Measurements from ENCODE around the gene IP6K1. TPM values are rescaled to one million over a fixed set of nuclear protein-coding genes. Genes with fewer than 3 reads are reported as not detected.
A peak's percentile ranks its signal among the peaks of the same experiment; 100 is the strongest.
"Not testable (repeated sequence)": the region's sequence is repeated elsewhere in the genome, so short reads cannot be mapped to it uniquely, and the experiment has no call there.

IP6K1 gene
- total RNA-seq, 2 experiments from 2014 or later: 33.3 to 36.0 TPM

GRCh38 chr3:49779358-49780079, 6.8 kb downstream of the IP6K1 start:
- peaks cover 28% of the 10 kb centered on the region for H3K36me3 ChIP-seq (ENCODE audit: insufficient read depth, low read length)
- no peaks in the 10 kb centered on the region for H3K27me3 Mint-ChIP-seq
- no peak for ATAC-seq (ENCODE audit: poor library complexity)
- H3K4me1 ChIP-seq (ENCODE audit: insufficient read depth, low read length): peaks cover 46% of the 10 kb centered on the region
- TF ChIP-seq CTCF (IDR thresholded peaks at IDR 0.05): no peak
- H3K4me3 Mint-ChIP-seq: no peak overlapping the region
- H3K27ac ChIP-seq (ENCODE audit: low read depth in 1 of 2, low read length in 2 of 2): no peak overlapping the region
- peaks cover 55% of the 10 kb centered on the region for H3K36me3 Mint-ChIP-seq (ENCODE audit: low read depth)
- POLR2A ChIA-PET: interaction anchor here (0.6 kb wide), 1 partner anchor 55 kb away, joined by 3 read pairs; the partner anchor contains the start of gene GMPPB
- peaks cover 53% of the 10 kb centered on the region for H3K4me1 Mint-ChIP-seq (ENCODE audit: low read depth)
- no peak overlapping the region for H3K4me3 ChIP-seq (ENCODE audit: low read length)
- CTCF ChIA-PET: interaction anchor here (1.5 kb wide), 1 partner anchor 23 kb away, joined by 4 read pairs; the partner anchor contains the start of gene INKA1
- peak overlapping the region; percentile 3 for H3K27ac Mint-ChIP-seq
- no peaks in the 10 kb centered on the region for H3K9me3 Mint-ChIP-seq
- DNase-seq: no peak
- H3K9me3 ChIP-seq (ENCODE audit: control insufficient read depth in 1 of 2, insufficient read depth in 1 of 2, low read length in 2 of 2): no peaks in the 10 kb centered on the region
- intact Hi-C loops (cut with DNase I, micrococcal nuclease): no loop called here
- no peaks in the 10 kb centered on the region for H3K27me3 ChIP-seq (ENCODE audit: control insufficient read depth in 1 of 2, insufficient read depth in 2 of 2, low read length in 2 of 2)

DNA sequence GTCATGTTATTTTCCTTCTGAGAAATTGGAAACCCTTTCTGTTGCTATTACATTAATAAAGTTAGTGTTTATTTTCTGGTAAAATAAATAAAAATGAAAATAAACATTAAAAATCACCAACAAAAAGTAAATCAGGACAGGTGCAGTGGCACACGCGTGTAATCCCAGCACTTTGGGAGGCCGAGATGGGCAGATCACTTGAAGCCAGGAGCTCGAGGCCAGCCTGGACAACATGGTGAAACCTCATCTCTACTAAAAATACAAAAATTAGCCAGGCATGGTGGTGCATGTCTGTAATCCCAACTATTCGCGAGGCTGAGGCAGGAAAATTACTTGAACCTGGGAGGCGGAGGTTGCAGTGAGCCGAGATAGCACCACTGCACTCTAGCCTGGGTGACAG, 10.2 kb downstream of the IP6K1 start:
- H3K4me3 ChIP-seq (ENCODE audit: low read length); H3K4me3 Mint-ChIP-seq; DNase-seq; H3K9me3 Mint-ChIP-seq; H3K27me3 ChIP-seq (ENCODE audit: control insufficient read depth in 1 of 2, insufficient read depth in 2 of 2, low read length in 2 of 2); H3K27me3 Mint-ChIP-seq; H3K27ac ChIP-seq (ENCODE audit: low read depth in 1 of 2, low read length in 2 of 2); POLR2A ChIA-PET; CTCF ChIA-PET; intact Hi-C loops (cut with DNase I, micrococcal nuclease); H3K9me3 ChIP-seq (ENCODE audit: control insufficient read depth in 1 of 2, insufficient read depth in 1 of 2, low read length in 2 of 2); H3K27ac Mint-ChIP-seq; ATAC-seq (ENCODE audit: poor library complexity): not testable (repeated sequence)
- peaks cover 22% of the 10 kb centered on the region for H3K4me1 ChIP-seq (ENCODE audit: insufficient read depth, low read length)
- H3K36me3 ChIP-seq (ENCODE audit: insufficient read depth, low read length): peaks cover 17% of the 10 kb centered on the region
- Mint-ChIP-seq H3K4me1 (ENCODE audit: low read depth) (peaks cover 54% of the 10 kb centered on the region), H3K36me3 (ENCODE audit: low read depth) (peaks cover 43% of the 10 kb centered on the region)

DNA sequence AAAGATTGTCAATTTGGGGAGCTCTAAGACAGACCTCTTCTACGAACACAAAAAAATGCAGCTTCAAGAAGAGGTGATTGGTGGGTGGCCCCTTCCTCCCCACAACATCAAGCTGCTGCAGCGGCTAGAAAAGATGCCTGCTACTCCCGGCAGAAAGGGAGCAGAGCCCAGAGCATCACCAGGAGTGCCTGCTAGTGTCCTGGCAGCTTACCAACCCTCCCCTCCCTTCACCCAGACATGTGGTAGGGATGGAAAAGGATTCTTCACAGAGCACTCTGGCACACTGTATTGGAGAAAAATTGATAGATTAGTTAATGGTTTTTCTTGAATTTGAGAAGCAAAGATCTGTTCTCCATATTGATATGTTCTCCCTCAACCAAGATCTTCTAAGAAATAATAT, 10.8 kb downstream of the IP6K1 start:
- DNase-seq (no peak), ATAC-seq (ENCODE audit: poor library complexity) (no peak)
- Histone ChIP-seq H3K4me1 (ENCODE audit: insufficient read depth, low read length) (peaks cover 16% of the 10 kb centered on the region), H3K36me3 (ENCODE audit: insufficient read depth, low read length) (peaks cover 14% of the 10 kb centered on the region), H3K4me3 (ENCODE audit: low read length) (no peak overlapping the region), H3K27ac (ENCODE audit: low read depth in 1 of 2, low read length in 2 of 2) (no peak overlapping the region), H3K9me3 (ENCODE audit: control insufficient read depth in 1 of 2, insufficient read depth in 1 of 2, low read length in 2 of 2) (no peaks in the 10 kb centered on the region), H3K27me3 (ENCODE audit: control insufficient read depth in 1 of 2, insufficient read depth in 2 of 2, low read length in 2 of 2) (no peaks in the 10 kb centered on the region)
- CTCF ChIA-PET: interaction anchor here (1.3 kb wide), 1 partner anchor 28 kb away, joined by 5 read pairs; the partner anchor contains the start of gene INKA1
- H3K36me3 Mint-ChIP-seq (ENCODE audit: low read depth): peaks cover 37% of the 10 kb centered on the region
- no peak overlapping the region for H3K27ac Mint-ChIP-seq
- H3K4me1 Mint-ChIP-seq (ENCODE audit: low read depth): peaks cover 49% of the 10 kb centered on the region
- no peaks in the 10 kb centered on the region for H3K27me3 Mint-ChIP-seq
- H3K4me3 Mint-ChIP-seq: no peak overlapping the region
- POLR2A ChIA-PET: no interaction called here
- TF ChIP-seq CTCF (IDR thresholded peaks at IDR 0.05): no peak
- H3K9me3 Mint-ChIP-seq: no peaks in the 10 kb centered on the region
- intact Hi-C loops (cut with DNase I, micrococcal nuclease): no loop called here

All from CD4-positive, alpha-beta T cell (primary cell).